SU-DHL-6 (cell line): Measurements from ENCODE around the gene RABGGTA.

Experiments used
- H2AFZ ChIP-seq: fragments of 200-600 bp; sonication (generic); 2 replicates; pipeline ENCODE4 v1.6.1; 2014; ENCODE audit warnings: low read depth, mild to moderate bottlenecking, moderate library complexity, mixed read lengths, antibody characterized with exemption, low read length; ENCODE audit not compliant: severe bottlenecking
- H3F3A ChIP-seq: fragments of 200-600 bp; shearing (Covaris generic); 2 replicates; pipeline ENCODE4 v1.6.0; 2016; ENCODE audit warnings: antibody characterized with exemption, mild to moderate bottlenecking; ENCODE audit not compliant: insufficient read depth
- H3K27ac ChIP-seq: fragments of 200-600 bp; sonication (generic); 2 replicates; pipeline ENCODE4 v1.5.1; 2016; ENCODE audit warnings: low read depth, mild to moderate bottlenecking, low read length, moderate library complexity, mixed read lengths
- H3K27me3 ChIP-seq: fragments of 200-600 bp; sonication (generic), shearing (Covaris generic); 2 replicates; pipeline ENCODE4 v1.6.0; 2014; ENCODE audit warnings: mild to moderate bottlenecking, low read length
- H3K36me3 ChIP-seq: fragments of 200-600 bp; sonication (generic); 2 replicates; pipeline ENCODE4 v1.6.1; 2014; ENCODE audit warnings: mild to moderate bottlenecking, low read length, mixed read lengths
- H3K4me2 ChIP-seq: fragments of 300-600, 200-600 bp; shearing (Covaris generic), sonication (generic); 2 replicates; pipeline ENCODE4 v1.6.0; 2014; ENCODE audit warnings: low read length, low read depth, mild to moderate bottlenecking; ENCODE audit not compliant: poor library complexity, severe bottlenecking
- H3K4me3 ChIP-seq: fragments of 200-600 bp; sonication (generic); 2 replicates; pipeline ENCODE4 v1.5.1; 2014; ENCODE audit warnings: antibody characterized with exemption, low read length, mild to moderate bottlenecking, mixed read lengths; ENCODE audit not compliant: insufficient read depth, poor library complexity, severe bottlenecking
- H3K79me2 ChIP-seq: fragments of 200-600 bp; sonication (generic); 2 replicates; pipeline ENCODE4 v1.6.1; 2014; ENCODE audit warnings: mild to moderate bottlenecking, low read length, moderate library complexity; ENCODE audit not compliant: insufficient read depth
- H3K9ac ChIP-seq: fragments of 200-600 bp; sonication (generic); 2 replicates; pipeline ENCODE4 v1.7.0; 2014; ENCODE audit warnings: mild to moderate bottlenecking, low read length
- H3K9me2 ChIP-seq: fragments of 200-600 bp; sonication (generic); replicated peaks from 2 replicates; pipeline ENCODE4 v1.6.1; 2014; ENCODE audit warnings: low read length; ENCODE audit not compliant: insufficient read depth
- H3K9me3 ChIP-seq: fragments of 200-600 bp; sonication (generic); 2 replicates; pipeline ENCODE4 v1.6.1; 2014; ENCODE audit warnings: low read length, mixed read lengths; ENCODE audit not compliant: insufficient read depth
- H4K20me1 ChIP-seq: fragments of 200-600 bp; sonication (generic); 2 replicates; pipeline ENCODE4 v1.6.1; 2014; ENCODE audit warnings: low read depth, mild to moderate bottlenecking, antibody characterized with exemption, low read length, moderate library complexity, mixed read lengths
- EZH2phosphoT487 ChIP-seq: fragments of 200-600 bp; sonication (generic), shearing (Covaris generic); conservative IDR thresholded peaks from 2 replicates; pipeline ENCODE4 v1.6.1; 2018; ENCODE audit warnings: mild to moderate bottlenecking, antibody characterized with exemption, low read length, moderate library complexity, mixed read lengths
- TF ChIP-seq, protein P1 (sequence below): fragments of 200-600 bp; sonication (generic); IDR thresholded peaks from one replicate; pipeline ENCODE4 v1.5.1; 2017; ENCODE audit warnings: antibody characterized with exemption, mild to moderate bottlenecking, low read length, moderate library complexity; ENCODE audit not compliant: insufficient read depth, poor library complexity, severe bottlenecking

The RABGGTA gene

DNA sequence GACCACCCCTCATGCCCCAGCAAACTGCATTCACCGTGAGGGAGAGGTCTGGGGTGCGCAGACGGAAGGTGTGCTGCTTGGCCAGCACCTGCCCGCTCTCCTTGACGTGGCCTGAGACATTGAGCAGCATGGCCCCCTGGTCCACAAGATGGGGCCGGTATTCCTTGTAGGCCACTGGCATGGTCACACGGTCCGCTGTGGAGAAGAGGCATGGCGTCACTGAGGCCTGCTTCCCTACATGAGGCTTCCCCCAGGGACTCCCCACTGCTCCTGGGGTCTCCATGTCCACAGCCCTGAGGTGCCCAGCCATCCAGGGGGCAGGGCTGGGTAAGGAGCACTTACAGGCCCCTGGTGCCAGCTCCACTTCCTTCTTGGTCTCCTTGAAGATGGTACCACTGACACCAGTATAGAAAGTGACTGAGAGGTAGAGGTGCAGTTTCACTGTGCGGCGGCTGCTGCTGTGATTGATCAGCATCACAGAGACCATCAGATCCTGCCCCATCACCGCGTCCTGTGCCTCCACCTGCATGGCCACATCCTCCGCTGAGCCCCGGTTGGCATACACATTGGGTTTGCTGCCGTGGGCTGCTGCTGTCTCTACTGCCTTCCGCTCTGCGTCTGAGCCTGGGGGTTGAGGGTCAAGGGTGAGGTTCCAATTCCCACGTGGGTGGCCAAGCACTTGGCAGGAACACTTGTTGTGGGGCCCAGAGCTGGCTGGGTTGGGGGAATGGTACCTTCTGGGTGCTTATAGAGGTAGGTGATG, 16.6 kb downstream of the RABGGTA start:
- H4K20me1 ChIP-seq, result no peaks in the 10 kb centered on the region
- TF ChIP-seq, protein P1, sequence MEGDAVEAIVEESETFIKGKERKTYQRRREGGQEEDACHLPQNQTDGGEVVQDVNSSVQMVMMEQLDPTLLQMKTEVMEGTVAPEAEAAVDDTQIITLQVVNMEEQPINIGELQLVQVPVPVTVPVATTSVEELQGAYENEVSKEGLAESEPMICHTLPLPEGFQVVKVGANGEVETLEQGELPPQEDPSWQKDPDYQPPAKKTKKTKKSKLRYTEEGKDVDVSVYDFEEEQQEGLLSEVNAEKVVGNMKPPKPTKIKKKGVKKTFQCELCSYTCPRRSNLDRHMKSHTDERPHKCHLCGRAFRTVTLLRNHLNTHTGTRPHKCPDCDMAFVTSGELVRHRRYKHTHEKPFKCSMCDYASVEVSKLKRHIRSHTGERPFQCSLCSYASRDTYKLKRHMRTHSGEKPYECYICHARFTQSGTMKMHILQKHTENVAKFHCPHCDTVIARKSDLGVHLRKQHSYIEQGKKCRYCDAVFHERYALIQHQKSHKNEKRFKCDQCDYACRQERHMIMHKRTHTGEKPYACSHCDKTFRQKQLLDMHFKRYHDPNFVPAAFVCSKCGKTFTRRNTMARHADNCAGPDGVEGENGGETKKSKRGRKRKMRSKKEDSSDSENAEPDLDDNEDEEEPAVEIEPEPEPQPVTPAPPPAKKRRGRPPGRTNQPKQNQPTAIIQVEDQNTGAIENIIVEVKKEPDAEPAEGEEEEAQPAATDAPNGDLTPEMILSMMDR, result no peak
- TF ChIP-seq EZH2phosphoT487, result no peak

GRCh38 chr14:24253936-24254335, 17.5 kb downstream of the RABGGTA start:
- no peaks in the 10 kb centered on the region for H3F3A ChIP-seq
- TF ChIP-seq EZH2phosphoT487, result no peak
- TF ChIP-seq, protein P1, result no peak
- H3K9me3 ChIP-seq, result no peaks in the 10 kb centered on the region

More for the DNA sequence above, 16.6 kb downstream of the RABGGTA start:
- Histone ChIP-seq H3K4me2 (no peak overlapping the region), H3K36me3 (no peaks in the 10 kb centered on the region), H3K27me3 (no peaks in the 10 kb centered on the region), H3F3A (no peaks in the 10 kb centered on the region), H3K9me3 (no peaks in the 10 kb centered on the region), H3K27ac (no peak overlapping the region), H3K4me3 (no peak overlapping the region), H2AFZ (no peak overlapping the region), H3K79me2 (no peaks in the 10 kb centered on the region), H3K9ac (no peak overlapping the region), H3K9me2 (no peaks in the 10 kb centered on the region)

GRCh38 chr14:24252289-24253124, 18.9 kb downstream of the RABGGTA start:
- no peak overlapping the region for H3K9ac ChIP-seq
- H3K36me3 ChIP-seq, result no peaks in the 10 kb centered on the region
- no peak for TF ChIP-seq EZH2phosphoT487
- TF ChIP-seq, protein P1, result no peak
- no peak overlapping the region for H3K27ac ChIP-seq
- H3K4me3 ChIP-seq, result no peak overlapping the region
- no peak overlapping the region for H2AFZ ChIP-seq
- H3F3A ChIP-seq, result no peaks in the 10 kb centered on the region
- H3K27me3 ChIP-seq, result no peaks in the 10 kb centered on the region
- H3K4me2 ChIP-seq, result no peak overlapping the region
- H3K9me2 ChIP-seq, result no peaks in the 10 kb centered on the region
- H3K9me3 ChIP-seq, result no peaks in the 10 kb centered on the region
- H3K79me2 ChIP-seq, result no peaks in the 10 kb centered on the region
- no peaks in the 10 kb centered on the region for H4K20me1 ChIP-seq

More at GRCh38 chr14:24253936-24254335, 17.5 kb downstream of the RABGGTA start:
- no peaks in the 10 kb centered on the region for H3K27me3 ChIP-seq
- H3K4me2 ChIP-seq, result no peak overlapping the region
- H3K4me3 ChIP-seq, result no peak overlapping the region
- no peak overlapping the region for H3K27ac ChIP-seq
- no peaks in the 10 kb centered on the region for H3K79me2 ChIP-seq
- H3K9me2 ChIP-seq, result no peaks in the 10 kb centered on the region
- no peaks in the 10 kb centered on the region for H4K20me1 ChIP-seq
- H3K36me3 ChIP-seq, result no peaks in the 10 kb centered on the region
- H3K9ac ChIP-seq, result no peak overlapping the region
- no peak overlapping the region for H2AFZ ChIP-seq
